Inflammatory macrophage treated with lipopolysaccharide for 4 hours (primary cell): ENCODE results near the gene TBX21.

Source experiments
- DNase-seq: peaks from one replicate; pipeline ENCODE4 v3.0.0-alpha.2; 2020

Gene TBX21

GRCh38 chr17:47698749-47699535 is 34.1 kb upstream of the TBX21 start:
- peak; percentile 50 for DNase-seq

DNA sequence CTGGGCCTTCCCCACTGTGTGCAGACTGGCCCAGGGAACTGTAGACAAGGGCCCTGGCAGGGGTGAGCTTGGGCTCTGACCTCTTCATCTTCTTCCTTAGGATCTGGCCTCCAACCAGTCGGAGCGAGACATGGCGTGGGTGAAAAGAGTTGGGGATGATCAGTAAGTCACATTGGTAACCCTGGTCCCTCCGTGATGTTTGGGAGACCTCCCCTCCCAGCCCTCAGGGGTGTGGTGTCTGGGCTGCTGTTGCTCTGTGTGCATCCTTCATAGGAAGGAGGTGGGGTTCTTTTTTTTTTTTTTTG is 33.5 kb upstream of the TBX21 start:
- no peak for DNase-seq

DNA sequence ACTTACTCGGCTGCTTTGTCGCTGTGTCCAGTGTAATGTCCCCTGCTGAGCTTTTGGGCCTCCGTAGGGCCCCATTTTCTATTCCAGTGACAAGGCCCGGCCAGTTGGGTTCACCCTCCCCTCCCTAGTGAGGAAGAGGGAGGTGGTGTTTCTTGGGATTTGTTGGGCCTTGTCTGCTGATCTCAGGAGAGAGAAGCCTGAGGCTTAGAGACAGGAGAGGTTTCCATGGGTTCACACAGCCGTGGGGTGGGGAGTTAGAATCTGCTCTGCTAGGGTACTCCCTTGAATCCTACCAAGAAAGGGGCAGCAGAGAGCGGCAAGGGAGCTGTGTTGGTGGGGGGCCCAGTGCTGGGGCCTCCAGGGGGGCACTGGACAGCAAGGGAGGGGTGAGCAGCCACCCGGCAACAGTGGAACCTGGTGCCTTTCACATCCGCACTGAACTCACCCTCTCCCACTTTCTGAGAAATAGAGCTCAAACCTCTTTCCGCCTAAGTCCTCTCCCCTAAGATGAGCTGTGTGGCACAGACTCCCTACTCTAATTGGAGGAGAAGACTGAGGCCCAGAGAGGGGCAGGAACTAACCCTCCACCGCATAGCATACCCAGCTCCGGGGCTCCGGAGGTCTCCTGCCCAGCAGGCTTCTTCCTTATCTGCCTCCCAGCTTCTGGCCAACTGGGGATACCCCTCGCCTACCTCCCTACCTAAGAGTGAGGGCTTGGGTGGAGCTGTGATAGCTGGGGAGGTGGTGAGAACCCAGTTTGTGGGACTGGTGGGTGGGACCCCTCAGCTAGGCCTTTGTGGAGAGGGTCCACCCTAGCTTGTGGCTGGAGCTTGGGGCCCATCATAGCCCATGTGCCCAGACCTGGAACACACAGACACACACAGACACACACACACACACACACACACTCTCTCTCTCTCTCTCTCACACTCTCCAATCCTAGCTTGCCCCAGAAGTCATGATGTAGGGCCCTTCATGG is 32.3 kb upstream of the TBX21 start:
- DNase-seq, result no peak

DNA sequence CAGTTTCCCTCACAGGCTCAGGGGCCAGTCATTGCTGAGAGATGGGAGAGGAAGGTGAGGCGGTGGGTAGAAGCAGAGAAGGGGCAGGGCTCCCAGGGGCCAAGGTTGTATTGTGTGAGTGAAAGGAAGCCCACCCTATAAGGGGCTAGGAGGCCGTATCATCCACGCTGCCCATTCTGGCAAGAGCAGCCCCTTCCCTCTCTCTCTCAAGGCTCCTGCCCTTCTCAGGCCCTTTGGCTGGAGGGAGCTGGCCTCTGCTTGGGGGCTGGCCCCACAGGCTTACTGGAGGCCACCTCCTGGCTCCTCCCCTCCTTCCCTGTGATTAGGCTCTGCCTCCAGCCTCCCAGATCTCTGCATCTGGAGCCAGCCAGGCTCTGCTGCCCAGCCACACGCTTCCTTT is 31.4 kb upstream of the TBX21 start:
- no peak for DNase-seq

DNA sequence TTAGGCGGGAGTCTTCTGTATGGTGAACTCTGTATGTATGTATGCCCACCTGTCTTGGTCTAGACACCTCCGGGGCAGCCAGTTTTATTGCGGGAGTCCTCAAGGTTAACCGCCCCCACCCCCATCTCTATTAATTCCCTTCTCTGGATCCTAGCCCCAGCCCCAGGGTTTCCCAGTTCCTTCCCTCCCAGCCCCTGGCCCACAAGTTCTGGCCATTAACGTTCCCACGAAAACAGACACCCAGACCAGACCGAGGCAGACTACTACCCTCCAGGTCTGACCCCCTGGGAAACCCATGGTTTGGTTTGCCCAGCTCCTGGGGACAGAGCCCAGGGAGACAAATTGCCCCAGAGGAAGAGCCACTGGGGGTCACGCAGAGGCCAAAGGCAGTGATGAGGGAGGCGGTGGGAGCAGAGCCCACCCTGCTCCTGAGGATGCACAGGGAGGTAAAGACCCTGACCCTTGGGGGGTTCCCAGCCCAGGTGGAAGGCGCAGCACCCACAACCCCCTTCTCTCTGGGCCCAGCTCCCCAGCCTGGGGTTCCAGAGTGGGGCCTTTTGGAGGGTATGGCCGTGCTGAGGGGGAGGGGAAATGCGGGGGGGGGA is 30.5 kb upstream of the TBX21 start:
- no peak for DNase-seq

DNA sequence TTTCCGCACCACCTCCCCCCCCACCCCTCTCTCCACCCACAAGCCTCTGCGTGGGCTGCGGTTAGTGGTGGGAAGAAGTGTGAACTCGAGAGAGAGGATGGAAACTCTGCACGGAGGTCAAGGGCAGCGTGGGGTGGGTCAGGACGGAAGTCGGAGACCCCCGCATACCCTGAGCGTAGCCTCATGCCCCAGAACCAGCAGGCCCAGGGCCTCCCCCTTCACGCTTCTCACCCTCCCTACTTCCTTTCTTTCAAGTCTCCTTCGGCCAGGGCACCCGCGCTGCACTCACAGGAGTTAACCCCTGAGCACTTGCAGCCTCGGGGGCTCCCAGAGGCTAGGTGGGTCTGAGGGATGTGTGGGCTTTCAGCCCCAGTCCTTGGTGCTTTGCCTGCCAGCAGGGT is 29.8 kb upstream of the TBX21 start:
- no peak for DNase-seq

DNA sequence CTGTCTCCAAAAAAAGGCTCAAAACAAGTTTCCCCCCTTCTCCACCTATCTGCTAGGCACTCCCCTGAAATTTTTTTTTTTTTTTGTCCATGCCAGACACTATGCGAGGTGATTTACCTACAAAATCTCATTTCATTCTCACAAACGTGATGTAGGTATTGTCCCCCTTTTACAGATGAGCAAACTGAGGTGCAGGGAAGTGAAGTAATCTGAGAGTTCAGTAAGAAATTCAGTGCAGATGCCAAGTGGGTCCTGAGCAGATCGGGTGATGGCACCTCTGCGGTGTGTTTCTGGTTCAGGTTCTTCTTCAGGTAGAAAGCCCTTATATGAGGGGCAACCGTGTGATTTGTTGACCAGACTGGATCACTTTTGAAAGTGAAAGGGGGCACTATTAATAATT is 29.4 kb upstream of the TBX21 start:
- no peak for DNase-seq

DNA sequence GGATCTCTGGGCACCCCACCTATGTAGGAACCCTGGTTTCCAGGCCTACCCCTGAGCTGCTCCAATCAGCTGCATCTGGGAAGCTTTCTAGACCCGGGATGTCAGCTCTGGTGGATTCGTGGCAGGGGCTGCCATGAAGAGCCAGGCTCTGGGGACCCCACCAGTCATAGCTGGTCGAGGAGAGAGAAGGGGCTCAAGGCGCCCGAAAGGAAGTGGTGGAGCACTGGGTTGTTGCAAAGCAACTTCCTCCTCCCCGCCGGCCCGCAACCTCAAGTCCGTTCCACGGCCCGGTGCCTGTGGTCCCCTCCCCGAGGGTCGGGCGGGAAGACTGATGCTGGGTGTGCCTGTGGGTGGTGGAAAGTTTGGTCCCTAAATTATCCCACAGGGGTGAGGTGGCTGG is 28.9 kb upstream of the TBX21 start:
- DNase-seq, result no peak

DNA sequence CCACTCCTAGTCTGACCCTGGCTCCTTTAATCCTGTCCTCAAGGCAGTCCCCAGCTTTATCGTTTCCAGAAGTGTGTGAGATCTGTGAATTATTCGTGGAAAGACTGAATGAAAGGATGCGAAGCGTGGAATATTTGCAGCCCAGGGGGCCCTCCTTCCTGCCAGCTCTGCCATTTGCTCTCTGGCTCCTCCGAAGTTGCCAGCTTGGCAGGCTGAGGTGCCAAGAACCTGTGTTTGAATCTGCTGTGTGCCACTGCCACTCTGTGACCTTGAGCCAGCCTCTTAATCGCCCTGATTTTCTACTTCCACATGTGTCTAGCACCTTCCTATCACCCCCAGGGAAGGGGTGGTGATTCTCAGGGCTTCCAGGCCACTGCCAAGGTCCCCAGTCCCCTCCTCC is 28.3 kb upstream of the TBX21 start:
- no peak for DNase-seq

DNA sequence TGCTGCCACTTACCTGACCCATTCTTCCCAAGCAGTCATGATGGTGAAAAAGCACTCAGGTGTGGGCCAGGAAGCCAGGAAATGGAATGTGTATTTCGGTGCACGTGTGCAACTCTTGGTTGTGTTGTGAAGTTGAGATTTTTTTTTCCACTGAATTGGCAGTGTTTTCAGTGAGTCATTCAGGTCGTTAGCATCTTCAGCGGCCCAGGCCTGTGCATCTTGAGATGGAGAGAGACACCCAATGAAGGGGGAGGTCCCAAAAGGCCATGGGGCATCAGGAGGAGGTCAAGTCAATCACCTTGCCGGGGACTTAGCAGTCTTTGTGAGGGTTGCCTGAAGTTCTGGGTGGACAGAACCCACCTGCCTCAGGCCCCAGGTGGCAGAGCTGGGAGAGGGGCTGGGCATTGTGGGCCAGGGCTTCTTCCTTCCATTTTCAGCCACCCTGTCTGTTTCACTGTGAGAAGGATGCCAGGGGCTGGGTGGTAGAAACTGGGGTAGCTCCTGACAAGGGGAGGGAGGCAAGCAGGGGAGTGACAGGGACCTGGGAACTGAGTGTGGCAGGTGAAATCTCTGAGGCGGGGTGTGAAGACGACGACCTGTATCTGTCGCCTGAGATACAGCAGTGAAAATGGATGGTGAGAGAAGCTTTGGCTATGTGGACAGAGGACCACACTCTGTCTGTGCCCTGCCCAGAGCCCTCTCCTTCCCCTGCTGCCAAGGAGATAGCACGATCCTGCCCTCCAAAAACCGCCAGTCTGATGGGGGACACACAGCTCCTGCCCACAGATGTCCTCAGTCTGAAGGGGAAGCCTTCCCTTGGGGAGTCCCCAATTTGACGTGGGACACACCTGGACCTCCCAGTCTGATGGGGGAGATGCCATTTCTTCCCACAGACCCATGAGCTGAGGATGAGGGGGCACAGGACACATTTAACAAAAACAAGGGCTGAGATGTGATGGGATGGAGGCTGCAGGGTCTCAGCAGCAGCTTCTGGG is 27.2 kb upstream of the TBX21 start:
- no peak for DNase-seq

DNA sequence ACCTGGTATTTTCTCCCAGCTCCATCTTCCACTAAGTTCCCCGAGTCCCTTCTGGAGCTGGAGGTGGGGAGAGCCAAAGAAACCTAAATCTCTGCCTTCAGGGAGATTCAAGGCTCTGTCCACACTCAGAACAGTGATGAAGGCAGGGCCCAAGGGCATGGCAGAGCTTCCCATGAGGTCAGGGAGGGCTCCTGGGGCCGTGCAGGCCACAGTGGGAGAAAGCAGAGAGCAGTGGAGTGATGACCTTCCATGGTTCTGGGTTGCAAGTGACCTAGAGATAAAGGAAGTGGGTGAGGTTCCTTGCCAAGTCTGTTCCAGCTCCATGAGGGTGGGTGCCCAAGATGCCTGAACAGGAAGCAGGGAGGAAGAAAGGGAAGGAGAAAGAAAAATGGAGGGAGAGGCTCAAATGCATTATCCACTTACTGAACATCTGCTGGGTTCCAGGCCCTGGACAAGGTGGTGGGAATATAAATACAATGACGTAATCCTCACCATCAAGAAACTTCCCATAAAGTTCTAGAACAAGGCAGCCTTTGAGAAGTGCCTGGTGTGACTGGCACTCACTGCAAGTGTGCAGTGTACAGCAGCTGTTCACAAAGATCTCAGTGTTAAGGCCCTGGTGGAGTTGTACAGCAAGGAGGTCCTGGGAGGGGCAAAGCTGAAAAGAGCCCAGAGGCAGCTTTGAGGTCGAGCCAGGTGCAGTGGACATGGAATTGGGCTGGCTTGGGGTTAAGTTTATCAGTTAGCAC is 25.8 kb upstream of the TBX21 start:
- DNase-seq, result no peak

- DNase-seq, result no peak
Observed at GRCh38 chr17:47707884-47708283, 25.2 kb upstream of the TBX21 start.

DNA sequence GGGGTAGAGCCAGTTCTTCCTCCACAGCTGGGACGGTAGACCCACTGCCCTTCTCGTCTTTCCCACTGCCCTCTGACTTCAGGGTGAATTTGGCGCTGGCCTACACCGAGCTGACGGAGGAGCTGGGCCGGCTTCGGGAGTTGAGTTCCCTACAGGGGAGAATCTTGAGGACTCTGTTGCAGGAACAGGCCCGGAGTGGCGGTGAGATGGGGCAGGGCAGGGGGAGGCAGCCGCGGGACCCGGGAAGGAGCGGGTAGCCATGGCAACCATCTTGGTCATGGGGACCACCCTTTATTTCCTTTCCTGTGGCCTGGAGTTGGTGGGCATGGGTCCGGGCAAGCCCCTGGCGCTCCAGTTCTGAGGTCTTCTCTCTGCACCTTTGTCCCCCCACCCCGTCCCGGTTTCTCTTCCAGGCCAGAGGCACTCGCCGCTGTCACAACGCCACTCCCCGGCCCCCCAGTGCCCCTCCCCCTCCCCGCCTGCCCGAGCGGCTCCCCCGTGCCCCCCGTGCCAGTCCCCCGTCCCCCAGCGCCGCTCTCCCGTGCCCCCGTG is 24.6 kb upstream of the TBX21 start:
- no peak for DNase-seq

GRCh38 chr17:47708864-47709541 is 24.0 kb upstream of the TBX21 start:
- DNase-seq, result no peak

DNA sequence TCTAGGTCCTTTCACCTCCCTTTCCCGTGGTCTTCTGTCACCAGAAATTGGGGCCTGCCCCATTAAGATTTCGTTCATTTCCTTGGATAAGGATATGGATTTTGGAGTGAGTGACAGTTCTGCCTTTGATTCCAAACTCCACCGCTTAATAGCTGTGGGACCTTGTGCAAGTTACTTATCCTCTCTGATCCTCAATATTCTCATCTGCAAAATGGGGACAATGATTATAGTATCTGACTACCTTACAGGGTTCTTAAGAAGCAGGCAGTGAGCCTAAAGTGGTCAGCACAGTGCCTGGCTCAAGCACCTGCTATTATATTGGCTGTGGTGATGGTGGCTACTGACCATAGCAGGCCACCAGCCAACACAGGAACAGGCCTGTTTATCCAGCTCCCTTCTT is 23.4 kb upstream of the TBX21 start:
- no peak for DNase-seq

GRCh38 chr17:47711366-47712099 is 21.5 kb upstream of the TBX21 start:
- DNase-seq, result no peak

DNA sequence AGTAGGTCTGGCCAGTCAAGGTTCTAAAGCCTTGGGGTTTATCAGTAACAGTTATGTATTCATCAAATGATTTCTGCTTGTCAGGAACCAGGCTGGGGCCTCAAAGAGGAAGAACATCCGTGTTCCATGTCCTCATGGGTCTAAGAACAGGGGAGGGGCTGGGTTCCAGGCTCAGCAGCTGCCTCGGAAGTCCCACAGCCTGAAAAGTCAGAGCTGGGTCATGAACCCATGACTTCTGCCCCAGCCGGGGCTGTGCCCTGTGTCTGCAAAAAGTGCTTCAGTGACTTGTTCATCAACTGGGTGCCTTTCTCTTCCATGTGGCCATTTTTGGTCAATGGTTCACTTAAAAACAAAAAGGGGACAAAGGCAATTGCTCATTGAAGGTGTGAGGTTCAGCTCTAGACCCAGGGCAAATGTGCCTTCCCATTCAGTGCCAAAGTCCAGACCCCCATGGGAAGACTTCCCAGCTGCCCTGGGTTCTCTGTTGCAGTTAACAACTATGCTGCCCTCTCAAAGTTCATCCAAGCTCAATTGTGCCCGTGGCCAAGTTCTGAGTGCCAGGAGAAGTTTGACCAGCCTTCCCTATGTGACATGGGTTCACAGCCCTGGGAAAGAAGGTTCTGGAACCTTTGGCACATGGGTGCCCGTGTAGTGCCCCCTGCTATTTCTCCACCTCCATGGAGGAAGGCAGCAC is 20.6 kb upstream of the TBX21 start:
- DNase-seq, result peak; percentile 57

DNA sequence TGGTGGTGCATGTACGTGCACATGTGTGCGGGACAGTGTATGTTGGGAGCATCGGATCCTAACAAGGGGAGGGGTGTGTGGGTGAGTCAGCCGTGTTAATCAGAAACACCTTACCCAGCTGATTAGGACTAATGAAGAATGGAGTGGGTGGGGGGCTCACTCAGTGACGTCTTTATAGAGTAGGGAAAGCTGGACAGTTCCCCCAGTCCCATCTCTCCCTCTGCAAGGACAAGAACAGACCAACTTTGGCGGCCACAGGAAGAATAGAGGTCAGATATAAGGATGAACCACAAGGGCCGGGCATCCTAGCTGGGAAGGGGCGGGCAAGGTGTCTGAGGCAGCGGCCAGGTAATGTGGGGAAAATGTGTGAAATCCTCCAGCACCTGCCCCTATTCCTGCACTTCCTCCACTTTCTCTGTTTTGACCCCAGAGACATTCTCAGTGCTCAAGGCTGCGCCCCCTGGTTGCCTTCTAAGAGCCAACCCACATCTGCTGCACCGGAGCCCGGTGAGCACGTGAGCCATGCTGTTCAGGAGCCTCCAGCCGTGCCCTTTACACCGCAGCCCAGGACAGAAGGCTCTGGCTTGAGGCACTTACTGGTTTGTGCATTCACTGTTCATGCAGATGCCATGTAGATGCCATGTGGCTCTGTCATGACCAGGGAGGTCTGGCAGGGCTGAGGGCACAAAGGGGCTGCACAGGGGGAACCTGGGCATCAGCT is 18.9 kb upstream of the TBX21 start:
- DNase-seq, result no peak
